ENCODE results near the gene PARPBP.

Gene PARPBP

DNA sequence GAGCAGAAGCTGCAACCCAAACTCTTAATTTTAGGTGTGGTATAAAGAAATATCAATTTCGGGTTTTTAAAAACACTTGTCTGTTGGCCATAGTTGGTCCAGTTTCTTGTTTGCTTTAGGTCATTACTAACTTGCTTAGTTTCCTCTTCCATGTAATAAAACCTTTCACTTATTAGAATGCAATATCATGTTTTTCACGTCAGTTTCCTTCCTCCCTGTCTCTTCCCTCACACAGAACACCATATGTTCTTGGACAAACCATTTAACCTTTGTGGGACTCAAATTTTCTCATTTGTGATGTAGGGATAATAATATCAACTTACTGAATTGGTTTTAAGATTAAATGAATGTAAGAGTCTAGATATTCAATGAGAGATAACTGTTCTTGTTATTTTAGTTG, 54.8 kb downstream of the PARPBP start:
- Histone ChIP-seq H3F3A (ENCODE audit: insufficient read depth, low read length) (no peaks in the 10 kb centered on the region), H3K27me3 (ENCODE audit: insufficient read depth, low read length) (no peaks in the 10 kb centered on the region), H3K79me2 (ENCODE audit: insufficient read depth, low read length) (no peaks in the 10 kb centered on the region), H3K4me1 (ENCODE audit: insufficient read depth, low read length, severe bottlenecking) (no peaks in the 10 kb centered on the region), H3K9me2 (ENCODE audit: low read depth, low read length) (no peaks in the 10 kb centered on the region), H3K4me2 (ENCODE audit: low read length) (no peak overlapping the region), H3K9ac (ENCODE audit: low read length) (no peak overlapping the region), H3K4me3 (ENCODE audit: low read depth, low read length, poor library complexity, severe bottlenecking) (no peak overlapping the region), H3K36me3 (ENCODE audit: insufficient read depth, low read length) (peaks cover 6% of the 10 kb centered on the region; the same call in 1 of the 2 replicates), H3K27ac (ENCODE audit: low read depth, low read length, poor library complexity, severe bottlenecking) (no peak overlapping the region), H3K9me3 (ENCODE audit: low read length) (no peaks in the 10 kb centered on the region), H4K20me1 (ENCODE audit: insufficient read depth, low read length) (no peaks in the 10 kb centered on the region), H2AFZ (ENCODE audit: low read length) (no peak overlapping the region)
- no peak for TF ChIP-seq EZH2 (IDR thresholded peaks at IDR 0.05; ENCODE audit: borderline replicate concordance, low read length)
- TF ChIP-seq, protein P1, sequence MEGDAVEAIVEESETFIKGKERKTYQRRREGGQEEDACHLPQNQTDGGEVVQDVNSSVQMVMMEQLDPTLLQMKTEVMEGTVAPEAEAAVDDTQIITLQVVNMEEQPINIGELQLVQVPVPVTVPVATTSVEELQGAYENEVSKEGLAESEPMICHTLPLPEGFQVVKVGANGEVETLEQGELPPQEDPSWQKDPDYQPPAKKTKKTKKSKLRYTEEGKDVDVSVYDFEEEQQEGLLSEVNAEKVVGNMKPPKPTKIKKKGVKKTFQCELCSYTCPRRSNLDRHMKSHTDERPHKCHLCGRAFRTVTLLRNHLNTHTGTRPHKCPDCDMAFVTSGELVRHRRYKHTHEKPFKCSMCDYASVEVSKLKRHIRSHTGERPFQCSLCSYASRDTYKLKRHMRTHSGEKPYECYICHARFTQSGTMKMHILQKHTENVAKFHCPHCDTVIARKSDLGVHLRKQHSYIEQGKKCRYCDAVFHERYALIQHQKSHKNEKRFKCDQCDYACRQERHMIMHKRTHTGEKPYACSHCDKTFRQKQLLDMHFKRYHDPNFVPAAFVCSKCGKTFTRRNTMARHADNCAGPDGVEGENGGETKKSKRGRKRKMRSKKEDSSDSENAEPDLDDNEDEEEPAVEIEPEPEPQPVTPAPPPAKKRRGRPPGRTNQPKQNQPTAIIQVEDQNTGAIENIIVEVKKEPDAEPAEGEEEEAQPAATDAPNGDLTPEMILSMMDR (IDR thresholded peaks at IDR 0.05; ENCODE audit: low read length), result no peak

DNA sequence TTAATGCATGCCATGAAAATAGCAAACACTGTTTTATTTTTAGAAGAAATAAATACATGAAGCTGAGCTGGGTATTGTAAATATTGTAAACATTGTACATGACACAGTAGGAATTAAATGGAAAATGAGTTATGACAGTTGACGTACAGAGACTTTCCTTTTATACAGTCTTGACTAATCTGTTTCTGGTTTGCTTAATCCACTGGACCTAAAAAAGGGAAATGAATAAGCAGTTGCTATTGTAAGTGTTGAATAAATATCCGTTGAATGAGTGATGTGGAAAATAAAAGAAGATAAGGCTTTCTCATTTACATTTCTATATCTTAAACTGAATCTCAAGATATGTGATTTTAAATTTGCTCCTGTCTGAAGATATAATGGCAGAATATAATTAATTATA, 62.7 kb downstream of the PARPBP start:
- no peak overlapping the region for H3K4me2 ChIP-seq (ENCODE audit: low read length)
- peaks cover 6% of the 10 kb centered on the region; the same call in 1 of the 2 replicates for H3K36me3 ChIP-seq (ENCODE audit: insufficient read depth, low read length)
- no peaks in the 10 kb centered on the region; the same call in 1 of the 2 replicates for H3F3A ChIP-seq (ENCODE audit: insufficient read depth, low read length)
- no peak overlapping the region for H2AFZ ChIP-seq (ENCODE audit: low read length)
- no peaks in the 10 kb centered on the region for H3K4me1 ChIP-seq (ENCODE audit: insufficient read depth, low read length, severe bottlenecking)
- TF ChIP-seq, protein P1 (IDR thresholded peaks at IDR 0.05; ENCODE audit: low read length), result no peak
- TF ChIP-seq EZH2 (IDR thresholded peaks at IDR 0.05; ENCODE audit: borderline replicate concordance, low read length), result no peak
- no peaks in the 10 kb centered on the region for H3K9me3 ChIP-seq (ENCODE audit: low read length)
- no peaks in the 10 kb centered on the region for H3K79me2 ChIP-seq (ENCODE audit: insufficient read depth, low read length)
- no peak overlapping the region for H3K27ac ChIP-seq (ENCODE audit: low read depth, low read length, poor library complexity, severe bottlenecking)
- no peaks in the 10 kb centered on the region for H3K27me3 ChIP-seq (ENCODE audit: insufficient read depth, low read length)
- no peak overlapping the region for H3K4me3 ChIP-seq (ENCODE audit: low read depth, low read length, poor library complexity, severe bottlenecking)
- H3K9me2 ChIP-seq (ENCODE audit: low read depth, low read length), result no peaks in the 10 kb centered on the region
- no peaks in the 10 kb centered on the region for H4K20me1 ChIP-seq (ENCODE audit: insufficient read depth, low read length)
- no peak overlapping the region for H3K9ac ChIP-seq (ENCODE audit: low read length)

DNA sequence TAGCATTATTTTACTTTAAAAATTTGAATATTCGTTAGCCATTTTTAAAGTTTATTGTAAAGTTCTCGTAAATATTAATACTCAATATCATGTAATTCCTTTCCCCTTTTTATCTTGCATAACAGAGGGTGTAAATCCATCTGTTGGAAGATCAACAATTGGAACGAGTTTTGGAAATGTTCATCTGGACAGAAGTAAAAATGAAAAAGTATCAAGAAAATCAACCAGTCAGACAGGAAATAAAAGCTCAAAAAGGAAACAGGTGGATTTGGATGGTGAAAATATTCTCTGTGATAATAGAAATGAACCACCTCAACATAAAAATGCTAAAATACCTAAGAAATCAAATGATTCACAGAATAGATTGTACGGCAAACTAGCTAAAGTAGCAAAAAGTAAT, 75.8 kb downstream of the PARPBP start:
- no peaks in the 10 kb centered on the region for H3F3A ChIP-seq (ENCODE audit: insufficient read depth, low read length)
- TF ChIP-seq EZH2 (IDR thresholded peaks at IDR 0.05; ENCODE audit: borderline replicate concordance, low read length), result no peak
- TF ChIP-seq, protein P1 (IDR thresholded peaks at IDR 0.05; ENCODE audit: low read length), result no peak
- no peak overlapping the region for H2AFZ ChIP-seq (ENCODE audit: low read length)

More for the DNA sequence above, 75.8 kb downstream of the PARPBP start:
- H3K4me3 ChIP-seq (ENCODE audit: low read depth, low read length, poor library complexity, severe bottlenecking), result no peak overlapping the region
- no peaks in the 10 kb centered on the region for H3K9me3 ChIP-seq (ENCODE audit: low read length)
- peaks cover 11% of the 10 kb centered on the region; the same call in 1 of the 2 replicates for H3K36me3 ChIP-seq (ENCODE audit: insufficient read depth, low read length)
- no peaks in the 10 kb centered on the region for H3K4me1 ChIP-seq (ENCODE audit: insufficient read depth, low read length, severe bottlenecking)
- no peaks in the 10 kb centered on the region for H3K27me3 ChIP-seq (ENCODE audit: insufficient read depth, low read length)
- no peak overlapping the region for H3K9ac ChIP-seq (ENCODE audit: low read length)
- H3K27ac ChIP-seq (ENCODE audit: low read depth, low read length, poor library complexity, severe bottlenecking), result no peak overlapping the region
- H3K79me2 ChIP-seq (ENCODE audit: insufficient read depth, low read length), result no peaks in the 10 kb centered on the region
- no peaks in the 10 kb centered on the region for H3K9me2 ChIP-seq (ENCODE audit: low read depth, low read length)
- no peak overlapping the region for H3K4me2 ChIP-seq (ENCODE audit: low read length)
- no peaks in the 10 kb centered on the region for H4K20me1 ChIP-seq (ENCODE audit: insufficient read depth, low read length)
